Measurements from ENCODE around the gene CREG2. TPM values are rescaled to one million over a fixed set of nuclear protein-coding genes. Genes with fewer than 3 reads are reported as not detected.

CREG2 gene
- total and polyA plus RNA-seq, 8 donors: 0.24 to 0.98 (median 0.51) TPM; not detected in 2

GRCh38 chr2:101380376-101380775 lies 6.9 kb downstream of the CREG2 start:
- intact Hi-C loops (cut with DNase I): no loop called here
- Histone ChIP-seq H3K4me1 (no peaks in the 10 kb centered on the region), H3K27ac (no peak overlapping the region), H3K36me3 (no peaks in the 10 kb centered on the region), H3K27me3 (peaks cover 4 to 37% of the 10 kb centered on the region in 2 donors), H3K4me3 (no peak overlapping the region), H3K9me3 (no peaks in the 10 kb centered on the region)
- ATAC-seq: peak; percentile 66
- peak in 1 of 4 donors; percentile 47 for DNase-seq
- TF ChIP-seq, protein P1, sequence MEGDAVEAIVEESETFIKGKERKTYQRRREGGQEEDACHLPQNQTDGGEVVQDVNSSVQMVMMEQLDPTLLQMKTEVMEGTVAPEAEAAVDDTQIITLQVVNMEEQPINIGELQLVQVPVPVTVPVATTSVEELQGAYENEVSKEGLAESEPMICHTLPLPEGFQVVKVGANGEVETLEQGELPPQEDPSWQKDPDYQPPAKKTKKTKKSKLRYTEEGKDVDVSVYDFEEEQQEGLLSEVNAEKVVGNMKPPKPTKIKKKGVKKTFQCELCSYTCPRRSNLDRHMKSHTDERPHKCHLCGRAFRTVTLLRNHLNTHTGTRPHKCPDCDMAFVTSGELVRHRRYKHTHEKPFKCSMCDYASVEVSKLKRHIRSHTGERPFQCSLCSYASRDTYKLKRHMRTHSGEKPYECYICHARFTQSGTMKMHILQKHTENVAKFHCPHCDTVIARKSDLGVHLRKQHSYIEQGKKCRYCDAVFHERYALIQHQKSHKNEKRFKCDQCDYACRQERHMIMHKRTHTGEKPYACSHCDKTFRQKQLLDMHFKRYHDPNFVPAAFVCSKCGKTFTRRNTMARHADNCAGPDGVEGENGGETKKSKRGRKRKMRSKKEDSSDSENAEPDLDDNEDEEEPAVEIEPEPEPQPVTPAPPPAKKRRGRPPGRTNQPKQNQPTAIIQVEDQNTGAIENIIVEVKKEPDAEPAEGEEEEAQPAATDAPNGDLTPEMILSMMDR (IDR thresholded peaks at IDR 0.05): no peak

DNA sequence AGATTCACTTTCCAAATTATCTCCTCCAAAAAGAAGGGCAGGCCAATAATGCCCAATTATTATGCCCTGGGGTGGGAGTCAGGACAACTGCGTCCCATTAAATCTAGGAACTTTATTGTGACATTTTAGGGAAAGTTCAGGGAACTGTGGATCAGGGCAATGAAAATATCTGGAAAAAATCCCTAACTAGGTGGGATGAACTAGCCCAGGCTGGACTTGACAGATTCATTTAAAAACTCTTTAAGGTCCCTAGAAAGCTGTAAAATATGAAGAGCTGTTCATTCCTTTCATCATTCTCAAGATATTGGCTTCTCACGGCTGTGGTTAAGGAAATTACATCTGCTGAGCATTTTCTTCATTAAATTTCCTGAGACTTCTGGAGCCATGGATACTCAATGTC lies 8.2 kb downstream of the CREG2 start:
- TF ChIP-seq, protein P1 (IDR thresholded peaks at IDR 0.05): no peak
- ATAC-seq (no peak), DNase-seq (peak in 2 of 4 donors; percentile 21 to 24)
- Histone ChIP-seq H3K4me1 (no peaks in the 10 kb centered on the region), H3K27ac (no peak overlapping the region), H3K27me3 (peaks cover 4 to 24% of the 10 kb centered on the region in 2 donors), H3K4me3 (no peak overlapping the region), H3K9me3 (no peaks in the 10 kb centered on the region), H3K36me3 (no peaks in the 10 kb centered on the region)
- intact Hi-C loops (cut with DNase I): no loop called here

DNA sequence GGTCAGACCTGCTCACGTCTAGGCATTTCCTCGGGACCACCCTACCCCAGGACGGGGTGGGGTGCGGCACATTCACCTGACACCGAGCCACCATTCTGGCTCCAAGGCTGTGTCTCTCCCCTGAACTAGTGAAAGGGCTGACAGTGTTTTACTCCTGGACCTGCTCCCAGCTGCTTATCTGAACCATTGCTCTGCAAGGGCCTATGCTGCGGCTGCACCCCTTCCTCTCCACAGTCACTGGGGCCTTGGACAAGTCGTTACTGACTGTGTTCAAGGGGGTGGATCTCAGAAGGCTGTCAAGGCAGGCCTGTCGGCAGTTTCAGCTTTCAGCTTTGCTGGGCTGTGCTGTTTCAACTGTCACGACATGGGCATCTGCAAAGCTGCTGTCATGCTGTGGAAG lies 11.7 kb downstream of the CREG2 start:
- no peaks in the 10 kb centered on the region for H3K36me3 ChIP-seq
- H3K4me3 ChIP-seq: no peak overlapping the region

DNA sequence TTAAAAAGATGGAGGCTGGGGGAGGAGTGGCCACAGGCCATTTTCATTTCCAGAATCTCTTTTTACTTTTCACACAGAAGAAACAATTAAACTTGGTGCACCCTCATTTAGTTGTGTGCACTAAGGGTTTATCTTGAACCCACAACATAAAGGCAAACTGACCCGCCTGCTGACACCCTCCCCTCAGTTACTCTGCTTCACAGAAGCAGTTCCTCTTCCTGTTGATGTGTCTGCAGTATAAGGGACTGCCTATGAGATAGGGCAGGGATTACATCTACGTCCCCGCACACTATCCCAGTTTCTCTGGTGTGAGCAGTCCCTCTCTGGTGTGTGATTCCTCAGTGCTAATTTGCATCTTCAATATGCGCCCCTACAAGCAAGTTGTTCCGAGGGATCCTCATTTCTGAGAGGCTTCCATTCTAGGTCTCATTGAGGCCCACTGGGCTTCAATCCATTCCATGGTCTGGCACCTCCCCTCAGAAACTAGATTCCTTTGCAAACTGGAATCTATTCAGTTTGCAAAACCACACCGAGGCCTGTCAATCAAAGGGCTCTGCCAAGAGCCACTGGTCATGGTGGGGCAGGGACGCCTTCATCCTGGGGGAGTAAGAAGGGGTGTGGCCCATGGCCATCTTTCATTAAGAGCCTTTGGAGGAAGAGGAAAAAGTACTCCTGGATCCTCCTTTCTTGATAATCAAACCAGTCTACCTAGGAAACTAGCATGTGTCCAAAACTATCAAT lies 12.3 kb downstream of the CREG2 start:
- H3K4me1 ChIP-seq: no peaks in the 10 kb centered on the region
- H3K36me3 ChIP-seq: no peaks in the 10 kb centered on the region
- no peak for ATAC-seq
- H3K27me3 ChIP-seq: no peaks in the 10 kb centered on the region
- DNase-seq: no peak
- no peak overlapping the region for H3K4me3 ChIP-seq
- no peak overlapping the region for H3K27ac ChIP-seq
- TF ChIP-seq, protein P1 (IDR thresholded peaks at IDR 0.05): no peak
- intact Hi-C loops (cut with DNase I): no loop called here
- peaks cover 0 to 4% of the 10 kb centered on the region in 2 donors for H3K9me3 ChIP-seq

More for the DNA sequence above, 11.7 kb downstream of the CREG2 start:
- Histone ChIP-seq H3K27ac (no peak overlapping the region), H3K27me3 (no peaks in the 10 kb centered on the region), H3K4me1 (no peaks in the 10 kb centered on the region), H3K9me3 (peaks cover 0 to 4% of the 10 kb centered on the region in 2 donors)
- TF ChIP-seq, protein P1 (IDR thresholded peaks at IDR 0.05): no peak
- no peak for DNase-seq
- ATAC-seq: no peak
- intact Hi-C loops (cut with DNase I): no loop called here

- TF ChIP-seq, protein P1 (IDR thresholded peaks at IDR 0.05): no peak
- Histone ChIP-seq H3K36me3 (no peaks in the 10 kb centered on the region), H3K27me3 (no peaks in the 10 kb centered on the region), H3K4me3 (no peak overlapping the region), H3K4me1 (no peaks in the 10 kb centered on the region), H3K27ac (no peak overlapping the region), H3K9me3 (peaks cover 0 to 4% of the 10 kb centered on the region in 2 donors)
- ATAC-seq (no peak), DNase-seq (no peak)
- intact Hi-C loops (cut with DNase I): no loop called here
Observed at GRCh38 chr2:101372792-101373191, 14.5 kb downstream of the CREG2 start.

All from left lung (tissue), 10 donors.